OCI-LY3 (cell line): ENCODE measurements around the gene PGAP3.

Experiments
- CTCF ChIP-seq: fragments of 200-600, 300-600 bp; sonication (generic); IDR thresholded peaks from 2 replicates; pipeline ENCODE4 v1.5.1; 2014; ENCODE audit warnings: antibody characterized with exemption, low read length, low read depth
- EZH2phosphoT487 ChIP-seq: fragments of 200-600 bp; shearing (Covaris generic); IDR thresholded peaks from 2 replicates; pipeline ENCODE4 v1.6.1; 2018; ENCODE audit warnings: antibody characterized with exemption, mixed run types, low read depth

- TF ChIP-seq CTCF (no peak), EZH2phosphoT487 (no peak)
Observed at GRCh38 chr17:39715375-39716072, 27.7 kb upstream of the PGAP3 start.
